OCI-LY1 (cell line): ENCODE results near the gene TMEM62.

Experiments
- EZH2 ChIP-seq: fragments of 200-600 bp; sonication (generic), shearing (Covaris generic); IDR thresholded peaks from 2 replicates; pipeline ENCODE4 v1.8.0; 2017; ENCODE audit warnings: borderline replicate concordance, mixed run types, mild to moderate bottlenecking, antibody characterized with exemption, low read length, moderate library complexity, mixed read lengths
- TF ChIP-seq, protein P1 (sequence below): fragments of 200-600 bp; sonication (generic), shearing (Covaris generic); IDR thresholded peaks from 2 replicates; pipeline ENCODE4 v1.5.1; 2017; ENCODE audit warnings: mild to moderate bottlenecking, antibody characterized with exemption, low read length, moderate library complexity, mixed read lengths

DNA sequence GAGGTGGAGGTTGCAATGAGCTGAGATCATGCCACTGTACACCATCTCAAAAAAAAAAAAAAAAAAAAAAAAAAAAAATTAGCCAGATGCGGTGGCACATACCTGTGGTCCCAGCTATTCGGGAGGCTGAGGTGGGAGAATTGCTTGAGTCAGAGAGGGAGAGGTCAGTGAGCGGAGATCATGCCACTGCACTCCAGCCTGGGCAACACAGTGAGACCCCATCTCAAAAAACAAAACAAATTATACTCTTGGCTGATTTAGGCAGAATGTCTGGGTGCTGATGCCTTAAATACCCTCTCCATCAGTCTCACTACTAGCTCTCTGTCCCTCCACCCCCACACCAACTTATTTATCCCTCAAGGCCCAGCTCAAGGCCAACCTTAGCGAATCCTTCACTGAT, 41.5 kb upstream of the TMEM62 start:
- TF ChIP-seq, protein P1, sequence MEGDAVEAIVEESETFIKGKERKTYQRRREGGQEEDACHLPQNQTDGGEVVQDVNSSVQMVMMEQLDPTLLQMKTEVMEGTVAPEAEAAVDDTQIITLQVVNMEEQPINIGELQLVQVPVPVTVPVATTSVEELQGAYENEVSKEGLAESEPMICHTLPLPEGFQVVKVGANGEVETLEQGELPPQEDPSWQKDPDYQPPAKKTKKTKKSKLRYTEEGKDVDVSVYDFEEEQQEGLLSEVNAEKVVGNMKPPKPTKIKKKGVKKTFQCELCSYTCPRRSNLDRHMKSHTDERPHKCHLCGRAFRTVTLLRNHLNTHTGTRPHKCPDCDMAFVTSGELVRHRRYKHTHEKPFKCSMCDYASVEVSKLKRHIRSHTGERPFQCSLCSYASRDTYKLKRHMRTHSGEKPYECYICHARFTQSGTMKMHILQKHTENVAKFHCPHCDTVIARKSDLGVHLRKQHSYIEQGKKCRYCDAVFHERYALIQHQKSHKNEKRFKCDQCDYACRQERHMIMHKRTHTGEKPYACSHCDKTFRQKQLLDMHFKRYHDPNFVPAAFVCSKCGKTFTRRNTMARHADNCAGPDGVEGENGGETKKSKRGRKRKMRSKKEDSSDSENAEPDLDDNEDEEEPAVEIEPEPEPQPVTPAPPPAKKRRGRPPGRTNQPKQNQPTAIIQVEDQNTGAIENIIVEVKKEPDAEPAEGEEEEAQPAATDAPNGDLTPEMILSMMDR = no peak
- no peak for TF ChIP-seq EZH2
